ENCODE measurements around the gene ACACA.
"Not testable (repeated sequence)": the region's sequence is repeated elsewhere in the genome, so short reads cannot be mapped to it uniquely, and the experiment has no call there.

ACACA gene

DNA sequence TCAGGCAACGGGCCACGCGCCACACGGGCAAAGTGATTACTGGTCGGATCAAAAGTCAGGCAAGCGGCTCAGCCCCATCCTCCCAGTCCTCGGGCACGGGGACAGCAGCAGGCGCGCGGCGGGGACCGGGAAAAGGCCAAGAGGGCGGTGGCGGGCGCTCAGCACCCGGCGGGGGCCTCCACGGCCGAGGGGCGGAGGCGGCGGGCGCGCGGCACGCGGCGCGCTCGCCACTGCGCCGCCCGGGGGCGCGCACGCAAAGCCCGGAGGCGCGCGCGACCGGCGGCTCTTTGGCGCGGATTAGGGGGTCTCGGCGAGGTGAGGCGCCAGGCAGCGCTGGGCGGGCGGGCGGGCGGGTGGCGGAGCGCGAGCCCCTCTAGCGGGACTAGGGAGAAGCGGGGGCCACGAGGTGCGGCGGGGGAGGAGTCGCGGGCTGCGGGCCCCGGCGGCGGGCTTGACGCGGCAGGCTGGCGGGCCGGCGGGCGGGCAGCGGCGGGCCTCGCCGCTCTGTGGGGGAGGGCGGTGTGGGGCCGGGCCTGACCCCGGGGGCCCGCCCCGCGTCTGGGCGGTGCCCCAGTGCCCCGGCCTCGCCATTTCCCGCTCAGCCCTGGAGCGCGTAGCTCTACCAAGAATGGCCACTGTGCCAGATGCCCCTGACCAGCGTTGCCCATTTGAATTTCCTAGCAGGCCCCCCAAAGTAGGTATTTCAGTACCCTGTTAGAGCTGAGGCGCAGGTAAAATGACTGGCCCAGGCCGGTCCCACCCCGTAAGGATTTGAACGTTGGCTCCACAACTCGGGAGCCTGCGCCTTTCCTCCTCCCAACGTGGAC lies at the start of gene ACACA, which contains the start of gene TADA2A:
ACACA (minus strand) TSS at position 202 of the 827 bp plus-strand sequence. CDS start 537 bp downstream, outside the sequence.
TADA2A (plus strand) TSS at position 252 of the 827 bp plus-strand sequence. CDS start 4,480 bp downstream, outside the sequence.
- Histone ChIP-seq H3K9me3 (replicated peaks in 1 of 11) (no peaks in the 10 kb centered on the region), H3K4me3 (peak within 1 kb of the TSS; percentile 71 to 94 (median 83)), H3K4me1 (peaks cover 24 to 45% (median 35%) of the 10 kb centered on the region in 10 experiments), H4K20me1 (no peaks in the 10 kb centered on the region), H3K4me2 (peak within 1 kb of the TSS; percentile 79 to 99 (median 90)), H3K27me3 (no peaks in the 10 kb centered on the region), H3K9ac (peak within 1 kb of the TSS; percentile 84 to 97 (median 92)), H3K27ac (peak within 1 kb of the TSS; percentile 81 to 95 (median 90)), H3K36me3 (peaks cover 13 to 43% (median 22%) of the 10 kb centered on the region in 11 experiments)
- no peak for TF ChIP-seq Cebpa-rat (IDR thresholded peaks at IDR 0.05)

DNA sequence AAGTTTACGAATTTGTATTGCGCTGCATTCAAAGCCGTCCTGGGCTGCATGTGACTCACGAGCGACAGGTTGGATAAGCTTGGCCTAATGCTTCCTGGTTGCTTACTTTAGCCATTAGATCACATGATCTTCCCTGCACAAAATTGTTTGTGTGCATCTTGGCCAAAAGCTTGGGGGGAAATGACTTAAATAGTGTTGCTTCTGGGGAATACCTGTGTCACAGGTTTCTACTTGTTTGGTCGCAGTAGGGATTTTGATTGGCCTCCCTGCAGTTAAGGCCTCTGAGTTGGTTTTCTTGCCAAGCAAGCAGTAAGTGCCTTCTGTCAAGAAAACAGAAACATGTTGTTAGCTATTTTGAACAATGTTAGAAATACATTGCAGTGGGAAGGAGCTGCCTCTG lies 43.5 kb upstream of the ACACA start:
- Histone ChIP-seq H3K4me2 (no peak overlapping the region), H3K36me3 (peaks cover 71 to 100% (median 83%) of the 10 kb centered on the region in 11 experiments), H3K4me1 (peaks cover 0 to 3% (median 0%) of the 10 kb centered on the region in 10 experiments; a peak in 1 of 20 replicates), H3K27ac (no peak overlapping the region), H4K20me1 (no peaks in the 10 kb centered on the region), H3K9me3 (replicated peaks in 1 of 11) (no peaks in the 10 kb centered on the region), H3K9ac (no peak overlapping the region), H3K27me3 (no peaks in the 10 kb centered on the region), H3K4me3 (no peak overlapping the region)
- no peak for TF ChIP-seq Cebpa-rat (IDR thresholded peaks at IDR 0.05)

DNA sequence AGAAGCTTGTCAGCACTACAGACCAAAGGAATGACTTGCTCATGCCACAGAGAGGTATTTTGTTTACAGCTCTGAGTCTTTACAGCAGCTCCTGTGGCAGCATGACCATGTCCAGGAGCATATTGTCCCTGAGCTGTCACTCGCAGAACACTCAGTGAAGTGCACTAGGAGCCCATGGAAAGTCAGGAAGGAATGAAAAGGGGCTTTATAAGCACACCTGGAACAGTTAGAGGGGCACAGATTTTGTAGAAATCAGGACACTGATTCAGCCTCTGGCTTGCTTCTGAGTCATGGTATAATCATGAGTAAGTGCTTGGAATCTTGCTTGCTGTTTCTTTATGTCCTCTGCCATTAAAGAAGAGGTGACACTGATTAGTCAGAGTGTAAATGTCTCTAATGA lies 41.0 kb upstream of the ACACA start:
- Histone ChIP-seq H3K9ac (no peak overlapping the region), H3K9me3 (replicated peaks in 1 of 11) (no peaks in the 10 kb centered on the region), H3K4me2 (no peak overlapping the region), H4K20me1 (no peaks in the 10 kb centered on the region; a peak in 1 of 22 replicates), H3K27ac (no peak overlapping the region), H3K4me1 (peaks cover 0 to 3% (median 0%) of the 10 kb centered on the region in 10 experiments; a peak in 1 of 20 replicates), H3K4me3 (no peak overlapping the region), H3K36me3 (peaks cover 87 to 100% (median 94%) of the 10 kb centered on the region in 11 experiments), H3K27me3 (no peaks in the 10 kb centered on the region)
- TF ChIP-seq Cebpa-rat (IDR thresholded peaks at IDR 0.05): no peak

DNA sequence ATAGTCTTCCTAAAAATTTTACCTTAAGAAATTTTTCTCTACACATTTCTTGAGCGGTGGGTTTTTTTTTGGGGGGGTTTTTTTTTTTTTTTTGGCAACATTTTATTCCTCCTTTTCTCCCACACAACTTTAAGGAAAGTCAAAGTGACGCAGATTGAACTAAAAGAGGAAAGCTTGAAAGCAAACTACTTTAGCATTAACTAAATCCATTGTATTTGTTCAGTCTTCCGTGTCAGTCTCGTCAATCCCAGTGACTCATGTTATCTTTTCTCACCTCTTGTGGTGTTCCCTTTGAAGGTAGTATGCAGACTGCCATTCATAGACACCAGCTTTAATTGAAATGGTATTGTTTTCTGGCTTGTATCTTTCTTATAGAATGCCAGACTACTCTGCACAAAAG lies 39.4 kb upstream of the ACACA start:
- Histone ChIP-seq H3K9me3 (replicated peaks in 1 of 11) (no peaks in the 10 kb centered on the region), H4K20me1 (peaks cover 0 to 11% (median 6%) of the 10 kb centered on the region in 11 experiments; a peak in 9 of 22 replicates), H3K9ac (no peak overlapping the region), H3K4me2 (no peak overlapping the region), H3K27ac (no peak overlapping the region), H3K4me1 (peaks cover 8 to 12% (median 9%) of the 10 kb centered on the region in 10 experiments), H3K27me3 (no peaks in the 10 kb centered on the region), H3K36me3 (peaks cover 80 to 100% (median 95%) of the 10 kb centered on the region in 11 experiments), H3K4me3 (no peak overlapping the region)
- no peak for TF ChIP-seq Cebpa-rat (IDR thresholded peaks at IDR 0.05)

DNA sequence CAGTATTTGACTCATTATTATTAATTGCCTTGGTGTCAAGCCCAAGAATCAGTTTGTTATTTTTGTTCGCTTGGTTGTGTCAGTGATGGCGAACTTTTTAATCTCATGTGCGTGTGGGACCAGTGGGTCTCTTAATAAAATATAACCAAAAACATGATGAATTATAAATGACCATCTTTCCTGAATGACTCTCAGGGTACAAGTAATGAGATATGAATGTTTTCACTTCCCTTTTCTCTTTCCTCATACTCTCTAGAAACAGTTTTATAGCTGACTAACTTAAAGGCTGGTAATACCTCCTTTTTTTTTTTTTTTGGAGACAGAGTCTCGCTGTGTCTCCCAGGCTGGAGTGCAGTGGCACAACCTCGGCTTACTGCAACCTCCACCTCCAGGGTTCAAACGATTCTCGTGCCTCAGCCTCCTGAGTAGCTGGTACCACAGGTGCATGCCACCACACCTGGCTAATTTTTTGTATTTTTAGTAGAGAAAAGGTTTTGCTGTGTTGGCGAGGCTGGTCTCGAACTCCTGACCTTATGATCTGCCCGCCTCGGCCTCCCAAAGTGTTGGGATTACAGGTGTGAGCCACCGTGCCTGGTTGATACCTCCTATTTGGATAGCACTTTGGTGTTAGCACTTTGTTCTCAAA lies 34.9 kb upstream of the ACACA start:
- H3K27ac ChIP-seq: peak overlapping the region in 1 of 11 experiments; percentile 35; a peak in 2 of 22 replicates
- not testable (repeated sequence) for H3K9me3 ChIP-seq (replicated peaks in 1 of 11); H3K9ac ChIP-seq; H3K27me3 ChIP-seq; H3K4me3 ChIP-seq
- peak overlapping the region in 7 of 11 experiments; percentile 11 to 61 (median 38); a peak in 9 of 22 replicates for H3K4me2 ChIP-seq
- peaks cover 76 to 100% (median 95%) of the 10 kb centered on the region in 11 experiments for H3K36me3 ChIP-seq
- H4K20me1 ChIP-seq: peaks cover 0 to 18% (median 6%) of the 10 kb centered on the region in 11 experiments; a peak in 9 of 22 replicates
- peaks cover 10 to 20% (median 13%) of the 10 kb centered on the region in 10 experiments for H3K4me1 ChIP-seq

DNA sequence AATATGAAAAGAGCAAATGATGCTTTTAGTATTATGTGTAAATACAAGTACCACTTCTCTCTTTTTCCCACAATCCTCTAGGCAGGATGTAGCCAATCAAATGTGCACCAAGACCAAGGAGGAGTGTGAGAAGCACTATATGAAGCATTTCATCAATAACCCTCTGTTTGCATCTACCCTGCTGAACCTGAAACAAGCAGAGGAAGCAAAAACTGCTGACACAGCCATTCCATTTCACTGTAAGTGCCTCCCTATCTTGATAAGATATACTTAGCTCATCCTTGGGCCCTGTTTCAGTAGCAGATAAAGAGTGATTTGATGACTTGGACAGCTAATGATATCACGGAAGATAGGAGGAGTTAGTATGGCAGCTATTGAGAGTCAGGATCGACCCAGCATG lies 33.8 kb upstream of the ACACA start:
- Histone ChIP-seq H3K27ac (no peak overlapping the region), H3K9me3 (replicated peaks in 1 of 11) (no peaks in the 10 kb centered on the region), H3K4me3 (no peak overlapping the region), H4K20me1 (peaks cover 0 to 26% (median 6%) of the 10 kb centered on the region in 11 experiments; a peak in 9 of 22 replicates), H3K9ac (no peak overlapping the region), H3K4me1 (peaks cover 10 to 20% (median 12%) of the 10 kb centered on the region in 10 experiments), H3K36me3 (peaks cover 85 to 100% (median 93%) of the 10 kb centered on the region in 11 experiments), H3K4me2 (peak overlapping the region in 3 of 11 experiments; percentile 15 to 24 (median 21); a peak in 2 of 22 replicates), H3K27me3 (no peaks in the 10 kb centered on the region)
- TF ChIP-seq Cebpa-rat (IDR thresholded peaks at IDR 0.05): no peak

DNA sequence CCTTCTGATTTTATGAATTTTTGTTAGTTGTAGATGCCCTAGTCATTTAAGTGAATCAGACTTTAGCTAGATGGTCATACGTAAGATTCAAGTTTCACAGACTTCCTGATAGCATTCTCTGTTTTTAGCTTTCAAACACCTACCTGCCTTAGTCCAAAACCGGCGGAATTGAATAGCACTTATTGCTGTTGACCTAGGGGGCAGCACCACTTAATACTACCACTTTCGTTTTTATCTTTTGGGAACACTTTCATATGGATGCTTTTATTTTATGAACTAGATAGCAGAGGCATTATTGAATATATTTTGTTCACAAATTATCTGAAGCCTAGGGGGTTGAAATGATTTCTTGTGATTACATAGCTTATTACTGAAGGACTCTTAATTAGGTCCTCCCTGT lies 31.5 kb upstream of the ACACA start:
- H3K27me3 ChIP-seq: no peaks in the 10 kb centered on the region
- no peak for TF ChIP-seq Cebpa-rat (IDR thresholded peaks at IDR 0.05)
- peaks cover 79 to 100% (median 93%) of the 10 kb centered on the region in 11 experiments for H3K36me3 ChIP-seq
- H3K9me3 ChIP-seq (replicated peaks in 1 of 11): no peaks in the 10 kb centered on the region
- H3K4me3 ChIP-seq: no peak overlapping the region
- H4K20me1 ChIP-seq: peaks cover 0 to 36% (median 6%) of the 10 kb centered on the region in 11 experiments; a peak in 9 of 22 replicates
- peaks cover 10 to 20% (median 12%) of the 10 kb centered on the region in 10 experiments for H3K4me1 ChIP-seq
- no peak overlapping the region for H3K27ac ChIP-seq
- H3K4me2 ChIP-seq: no peak overlapping the region
- no peak overlapping the region for H3K9ac ChIP-seq

DNA sequence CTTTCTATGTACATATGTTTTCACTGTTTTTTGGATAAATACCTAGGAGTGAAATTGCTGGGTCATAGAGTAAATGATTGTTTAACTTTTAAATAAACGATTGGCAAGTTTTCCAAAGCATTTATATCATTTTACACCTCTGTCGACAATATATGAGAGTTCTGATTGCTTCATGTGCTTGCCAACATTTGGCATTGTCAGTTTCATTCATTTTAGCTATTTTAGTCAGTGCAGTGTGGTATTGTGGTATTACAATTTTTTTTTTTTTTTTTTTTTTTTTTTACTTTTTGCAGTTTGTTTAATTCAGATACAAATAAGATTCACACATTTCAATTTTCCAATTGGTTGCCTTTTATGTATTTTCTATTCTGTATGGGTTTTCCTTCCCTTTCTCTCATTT lies 26.0 kb upstream of the ACACA start:
- Histone ChIP-seq H3K36me3 (peaks cover 76 to 100% (median 92%) of the 10 kb centered on the region in 11 experiments), H3K27ac (no peak overlapping the region)

More for the DNA sequence above, 26.0 kb upstream of the ACACA start:
- no peak overlapping the region for H3K4me3 ChIP-seq
- H3K9ac ChIP-seq: no peak overlapping the region
- no peak for TF ChIP-seq Cebpa-rat (IDR thresholded peaks at IDR 0.05)
- H4K20me1 ChIP-seq: peaks cover 0 to 31% (median 0%) of the 10 kb centered on the region in 11 experiments; a peak in 6 of 22 replicates
- no peaks in the 10 kb centered on the region for H3K9me3 ChIP-seq (replicated peaks in 1 of 11)
- H3K27me3 ChIP-seq: no peaks in the 10 kb centered on the region
- no peak overlapping the region for H3K4me2 ChIP-seq
- peaks cover 0 to 15% (median 0%) of the 10 kb centered on the region in 10 experiments; a peak in 6 of 20 replicates for H3K4me1 ChIP-seq
